SKM-1 treated with dmso at 0.1 percent for 144 hours (cell line): Measurements from ENCODE around the gene ZNF804A.

ENCODE experiments used
- DNase-seq: peaks from one replicate; lab custom pipeline; 2025; ENCODE audit not compliant: unreplicated experiment; lab: John Stamatoyannopoulos, UW

Gene ZNF804A

GRCh38 chr2:184921676-184922075, 323.3 kb downstream of the ZNF804A start:
- DNase-seq: no peak

- no peak for DNase-seq
Observed at GRCh38 chr2:184923751-184924150, 325.4 kb downstream of the ZNF804A start.

GRCh38 chr2:184927040-184927439, 328.7 kb downstream of the ZNF804A start:
- DNase-seq: no peak

- no peak for DNase-seq
Observed at GRCh38 chr2:184936761-184937160, 338.4 kb downstream of the ZNF804A start.

GRCh38 chr2:184938221-184938985, 340.1 kb downstream of the ZNF804A start:
- no peak for DNase-seq

GRCh38 chr2:184945326-184945725, 347.0 kb downstream of the ZNF804A start:
- DNase-seq: no peak

GRCh38 chr2:184945824-184946223, 347.5 kb downstream of the ZNF804A start:
- no peak for DNase-seq

GRCh38 chr2:184956856-184957255, 358.5 kb downstream of the ZNF804A start:
- no peak for DNase-seq

GRCh38 chr2:184971546-184972068, 373.3 kb downstream of the ZNF804A start:
- DNase-seq: no peak
